GM18502 (cell line): ENCODE data around the gene EMC1.
"Not testable (repeated sequence)": the region's sequence is repeated elsewhere in the genome, so short reads cannot be mapped to it uniquely, and the experiment has no call there.

Experiments
- ATAC-seq: cut with Tn5 transposase; IDR thresholded peaks from one replicate; pipeline ENCODE4 v1.9.1; 2021; ENCODE audit warnings: mild to moderate bottlenecking; ENCODE audit not compliant: unreplicated experiment, poor library complexity

EMC1 gene

GRCh38 chr1:19262047-19262446 is 10.7 kb upstream of the EMC1 start:
- no peak for ATAC-seq

GRCh38 chr1:19260211-19261138 is 9.2 kb upstream of the EMC1 start:
- no peak for ATAC-seq

- no peak for ATAC-seq
These were observed 7.0 kb upstream of the EMC1 start for GRCh38 chr1:19258353-19258752.

- ATAC-seq, result no peak
These were observed 6.0 kb upstream of the EMC1 start for GRCh38 chr1:19257178-19257914.

- ATAC-seq, result not testable (repeated sequence)
These were observed 5.0 kb upstream of the EMC1 start for GRCh38 chr1:19256301-19256700.

GRCh38 chr1:19255288-19255687 is 4.0 kb upstream of the EMC1 start:
- ATAC-seq, result no peak

- ATAC-seq, result no peak
These were observed 3.1 kb upstream of the EMC1 start for GRCh38 chr1:19254416-19254815.

GRCh38 chr1:19250629-19251304 is 557 bp downstream of the EMC1 start:
- no peak for ATAC-seq

GRCh38 chr1:19240673-19241538 is 10.4 kb downstream of the EMC1 start:
- peak; percentile 42 for ATAC-seq

GRCh38 chr1:19239876-19240275 is 11.4 kb downstream of the EMC1 start:
- no peak for ATAC-seq

GRCh38 chr1:19234224-19234623 is 17.1 kb downstream of the EMC1 start:
- ATAC-seq, result no peak

GRCh38 chr1:19232524-19232846 is 18.8 kb downstream of the EMC1 start:
- no peak for ATAC-seq

- ATAC-seq, result not testable (repeated sequence)
These were observed 19.4 kb downstream of the EMC1 start for GRCh38 chr1:19231736-19232523.

GRCh38 chr1:19229828-19230325 is 21.4 kb downstream of the EMC1 start:
- no peak for ATAC-seq

GRCh38 chr1:19229229-19229628 is 22.1 kb downstream of the EMC1 start:
- ATAC-seq, result no peak

- no peak for ATAC-seq
These were observed 28.1 kb downstream of the EMC1 start for GRCh38 chr1:19222979-19223824.

- ATAC-seq, result no peak
These were observed 28.8 kb downstream of the EMC1 start for GRCh38 chr1:19222573-19222972.

GRCh38 chr1:19220991-19221390 is 30.3 kb downstream of the EMC1 start:
- ATAC-seq, result no peak
